GM12878 (cell line): Measurements from ENCODE around the gene TXNL4A. TPM values are rescaled to one million over a fixed set of nuclear protein-coding genes. Genes with fewer than 3 reads are reported as not detected.
A peak's percentile ranks its signal among the peaks of the same experiment; 100 is the strongest.

Experiments
- ATAC-seq: fragments of 200-7000 bp; cut with Tn5 transposase; 3 replicates; pipeline ENCODE4 v1.9.1; 2020; ENCODE audit warnings: mild to moderate bottlenecking, moderate library complexity
- BruUV-seq: library from RNA; stranded (reverse); fragments of 400-500 nt; replicated peaks from 2 replicates; lab custom pipeline; 2021; lab: Mats Ljungman, UMichigan
- CTCF ChIA-PET: fragments of 300-600 bp; sonication (Branson Sonifier 250); formaldehyde crosslinking; extraction: SDS; loops from one replicate; lab custom pipeline; 2021; ENCODE audit warnings: inconsistent platforms; lab: Yijun Ruan, JAX
- POLR2A ChIA-PET: fragments of 350-600 bp; formaldehyde crosslinking; extraction: SDS; loops from one replicate; lab custom pipeline; 2021; ENCODE audit warnings: inconsistent platforms; lab: Charles Lee
- RAD21 ChIA-PET: fragments of 300-600 bp; sonication (Branson Sonifier 250); formaldehyde crosslinking; loops from one replicate; lab custom pipeline; 2023; ENCODE audit warnings: antibody characterized with exemption; ENCODE audit not compliant: unreplicated experiment; lab: Charles Lee
- SMC1A ChIA-PET: fragments of 300-600 bp; sonication (Branson Sonifier 250); formaldehyde crosslinking; loops from one replicate; lab custom pipeline; 2023; ENCODE audit not compliant: unreplicated experiment, uncharacterized antibody; lab: Charles Lee
- DNase-seq: peaks from one replicate; pipeline ENCODE4 v3.0.0-alpha.2; 2011; ENCODE audit warnings: low read depth, low spot score
- FAIRE-seq: peaks from 3 replicates; lab custom pipeline; 2011; peaks lifted over from hg19 to GRCh38; lab: Jason Lieb, UNC
- H2AFZ ChIP-seq: 2 replicates; pipeline ENCODE4 v1.6.0; 2011; ENCODE audit warnings: low read depth, low read length, control low read depth; ENCODE audit not compliant: control insufficient read depth
- H3K27ac ChIP-seq: 2 replicates; pipeline ENCODE4 v1.5.1; 2011; ENCODE audit warnings: control low read depth; ENCODE audit not compliant: control insufficient read depth, insufficient read depth
- H3K27me3 ChIP-seq, 2 experiments: replicated peaks in 1 of 2; 2 replicates each; pipeline versions ENCODE4 v1.6.0 to v1.6.1; 2011; ENCODE audit warnings: low read length in 1 of 2; ENCODE audit not compliant: control insufficient read depth in 2 of 2, insufficient read depth in 2 of 2
- H3K36me3 ChIP-seq, 2 experiments: 2 replicates each; pipeline ENCODE4 v1.5.1; 2011; ENCODE audit warnings: low read length in 1 of 2; ENCODE audit not compliant: control insufficient read depth in 2 of 2, insufficient read depth in 2 of 2
- H3K4me1 ChIP-seq: 2 replicates; pipeline ENCODE4 v1.6.1; 2011; ENCODE audit warnings: mild to moderate bottlenecking, low read length, moderate library complexity, mixed read lengths; ENCODE audit not compliant: control insufficient read depth, insufficient read depth
- H3K4me2 ChIP-seq: 2 replicates; pipeline ENCODE4 v1.6.0; 2011; ENCODE audit warnings: control low read depth; ENCODE audit not compliant: control insufficient read depth, insufficient read depth
- H3K4me3 ChIP-seq: fragments of 200-600 bp; sonication (generic); 2 replicates; pipeline ENCODE4 v1.5.1; 2016
- H3K79me2 ChIP-seq: 2 replicates; pipeline ENCODE4 v1.6.0; 2011; ENCODE audit warnings: low read length; ENCODE audit not compliant: control insufficient read depth, insufficient read depth
- H3K9ac ChIP-seq: 2 replicates; pipeline ENCODE4 v1.8.0; 2011; ENCODE audit warnings: low read length, control low read depth, mixed read lengths; ENCODE audit not compliant: control insufficient read depth, insufficient read depth
- H3K9me3 ChIP-seq: replicated peaks from 3 replicates; pipeline ENCODE4 v1.5.1; 2011; ENCODE audit warnings: mild to moderate bottlenecking, low read length; ENCODE audit not compliant: control insufficient read depth, insufficient read depth
- H4K20me1 ChIP-seq: 2 replicates; pipeline ENCODE4 v1.6.0; 2011; ENCODE audit not compliant: control insufficient read depth, insufficient read depth
- ATF2 ChIP-seq: IDR thresholded peaks from 2 replicates; pipeline ENCODE4 v1.6.1; 2012; ENCODE audit warnings: low read length, inconsistent platforms
- BACH1 ChIP-seq: fragments of 450-650 bp; IDR thresholded peaks from 2 replicates; pipeline ENCODE4 v1.6.1; 2017; ENCODE audit warnings: mild to moderate bottlenecking, borderline replicate concordance
- BHLHE40 ChIP-seq, 2 experiments: fragments of 450-650 bp in 1 of 2; IDR thresholded peaks; 2 replicates each; pipeline ENCODE4 v1.6.1; 2011 to 2017; ENCODE audit warnings: low read depth in 2 of 2, borderline replicate concordance in 1 of 2, improper control_type of control experiment in 1 of 2, low read length in 1 of 2, mild to moderate bottlenecking in 1 of 2
- DPF2 ChIP-seq: fragments of 450-650 bp; IDR thresholded peaks from 2 replicates; pipeline ENCODE4 v1.6.1; 2017; ENCODE audit warnings: mild to moderate bottlenecking
- KAT2A ChIP-seq: conservative IDR thresholded peaks from 2 replicates; pipeline ENCODE4 v1.6.1; 2011; ENCODE audit warnings: low read depth, low read length; ENCODE audit not compliant: control insufficient read depth
- LARP7 ChIP-seq: fragments of 450-650 bp; IDR thresholded peaks from 2 replicates; pipeline ENCODE4 v1.6.1; 2017; ENCODE audit warnings: mild to moderate bottlenecking
- NKRF ChIP-seq: fragments of 450-650 bp; conservative IDR thresholded peaks from 2 replicates; pipeline ENCODE4 v1.6.1; 2017; ENCODE audit warnings: mild to moderate bottlenecking, moderate library complexity
- NRF1 ChIP-seq: conservative IDR thresholded peaks from 2 replicates; pipeline ENCODE4 v1.6.1; 2011; ENCODE audit warnings: mild to moderate bottlenecking, low read depth, low read length, improper control_type of control experiment
- POLR2A ChIP-seq: IDR thresholded peaks from 2 replicates; pipeline ENCODE4 v1.6.1; 2011; ENCODE audit warnings: low read depth, mild to moderate bottlenecking, low read length
- TCF3 ChIP-seq: IDR thresholded peaks from 2 replicates; pipeline ENCODE4 v1.6.1; 2012; ENCODE audit warnings: low read depth, mild to moderate bottlenecking, low read length, borderline replicate concordance; ENCODE audit not compliant: insufficient read depth
- ZBTB11 ChIP-seq: fragments of 450-650 bp; formaldehyde crosslinking; IDR thresholded peaks from 2 replicates; pipeline ENCODE4 v1.5.0; 2022; ENCODE audit warnings: mild to moderate bottlenecking, missing genetic modification characterization
- WGBS: methylation state at CpG from one replicate; pipeline ENCODE4 v1.1.6; 2016; ENCODE audit warnings: low lambda C conversion rate; ENCODE audit not compliant: insufficient replicate concordance, insufficient coverage; ENCODE audit errors: missing lambda C conversion rate; 5-methylcytosine and 5-hydroxymethylcytosine counted together
- in situ Hi-C: fragments of 300-500 bp; cut with MboI; formaldehyde crosslinking; loops from 9 replicates; pipeline ENCODE4 v1.14.3; 2018; ENCODE audit warnings: mixed read lengths
- intact Hi-C: fragments of 100-400 bp; cut with micrococcal nuclease; formaldehyde crosslinking; loops from one replicate; pipeline ENCODE4 v1.14.2; 2022; ENCODE audit not compliant: unreplicated experiment
- polyA plus RNA-seq, 11 experiments: library from polyadenylated mRNA; depleted of rRNA in 4 of 11; unstranded in 6 of 11; stranded (reverse) in 5 of 11; fragments of >200 nt; fragmentation: Nextera tagmentation in 4 of 11; fragmentation: Illumina TruSeq in 1 of 11; extraction: Ambion mirVana in 4 of 11; extraction: Trizol in 1 of 11; gene quantifications; 1 replicate in 1 of 11; 2 replicates in 10 of 11; pipeline versions ENCODE4 v1.2.1 to v1.2.3, GENCODE V29; 2011 to 2016; ENCODE audit warnings: inconsistent platforms in 2 of 11, missing spikeins in 2 of 11, low read depth in 1 of 11
- total RNA-seq, 4 experiments: library from RNA; depleted of rRNA in 3 of 4; stranded (reverse); fragments of >200 nt in 3 of 4; fragmentation: Illumina TruSeq in 1 of 4; extraction: Trizol in 1 of 4; gene quantifications; 2 replicates each; pipeline versions ENCODE4 v1.2.1 to v1.2.3, GENCODE V29; 2013 to 2021

The TXNL4A gene
- total and polyA plus RNA-seq, 10 of the 15 experiments (the other 5 are each of a cell fraction or from before 2014, with no cell fraction given) = 38.4 to 329 (median 128) TPM

GRCh38 chr18:79950515-79951341 lies 37.6 kb downstream of the TXNL4A start:
- in situ Hi-C loops = loop anchor here (10.0 kb wide), 1 partner anchor 556 kb away; the partner anchor contains the start of gene NFATC1
- H4K20me1 ChIP-seq = no peaks in the 10 kb centered on the region

More at GRCh38 chr18:79950515-79951341, 37.6 kb downstream of the TXNL4A start:
- Histone ChIP-seq H3K27ac (peak overlapping the region; percentile 75), H3K9me3 (no peaks in the 10 kb centered on the region), H3K27me3 (no peaks in the 10 kb centered on the region), H3K4me3 (peak overlapping the region; percentile 84), H3K4me2 (peak overlapping the region; percentile 98), H3K9ac (peak overlapping the region; percentile 76), H2AFZ (peak overlapping the region; percentile 44), H3K36me3 (no peaks in the 10 kb centered on the region), H3K4me1 (peaks cover 21% of the 10 kb centered on the region), H3K79me2 (peaks cover 32% of the 10 kb centered on the region)
- FAIRE-seq (no peak), DNase-seq (no peak), ATAC-seq (peak; percentile 28)
- BruUV-seq = no TSS peak
- ChIA-PET CTCF (interaction anchor here (1.5 kb wide), 1 partner anchor 13 kb away, joined by 5 read pairs; no protein-coding TSS in a partner anchor), POLR2A (interaction anchor here (1.7 kb wide), 1 partner anchor 11 kb away, joined by 4 read pairs; no protein-coding TSS in a partner anchor), RAD21 (interaction anchor here (0.9 to 1.8 kb wide), 6 partner anchors 9 to 83 kb away, joined by 3 to 5 read pairs (median 4); partner anchors contain the start of gene RBFA), SMC1A (interaction anchor here (0.6 to 1.2 kb wide), 3 partner anchors 84 to 576 kb away, joined by 3 read pairs; partner anchors contain the start of gene RBFA)
- TF ChIP-seq POLR2A (peak; percentile 32; the same call in 1 of the 2 replicates), BACH1 (peak; percentile 54; the same call in 1 of the 2 replicates), LARP7 (peak; percentile 53; the same call in 1 of the 2 replicates), TCF3 (0 out of 2 replicates have a peak, but pooled peaks have one; percentile 30), ZBTB11 (CRISPR knock-in tag) (no peak), DPF2 (0 out of 2 replicates have a peak, but pooled peaks have one; percentile 22), ATF2 (no peak), NKRF (peak; percentile 51; the same call in 1 of the 2 replicates), KAT2A (no peak), NRF1 (no peak), BHLHE40 (IDR thresholded peaks at IDR 0.05; ENCODE audit: borderline replicate concordance in 1 of 2, low read depth in 2 of 2, low read length in 1 of 2) (peak in 1 of 2 experiments; percentile 53; a peak in 2 of 4 replicates)
- intact Hi-C loops = loop anchor here (5.0 kb wide), 1 partner anchor 37 kb away; the partner anchor contains the start of gene TXNL4A
- 2% methylated on average over 49 of the region's 81 CpGs for WGBS
